Osteoblast (primary cell): Measurements from ENCODE around the gene LAMA5. TPM values are rescaled to one million over a fixed set of nuclear protein-coding genes. Genes with fewer than 3 reads are reported as not detected.

ENCODE experiments used
- DNase-seq: peaks from one replicate; pipeline ENCODE4 v3.0.0; 2011; ENCODE audit warnings: low spot score, mixed read lengths; ENCODE audit not compliant: insufficient read length; ENCODE audit errors: missing footprints
- H2AFZ ChIP-seq: 2 replicates; pipeline ENCODE4 v1.6.0; 2011; ENCODE audit warnings: mild to moderate bottlenecking, low read length
- H3K27ac ChIP-seq: 2 replicates; pipeline ENCODE4 v1.5.1; 2011; ENCODE audit warnings: mild to moderate bottlenecking, low read depth, low read length, moderate library complexity
- H3K27me3 ChIP-seq: 2 replicates; pipeline ENCODE4 v1.6.0; 2012; ENCODE audit warnings: mild to moderate bottlenecking, control low read depth, inconsistent platforms, low read length, moderate library complexity; ENCODE audit not compliant: insufficient read depth
- H3K36me3 ChIP-seq: 2 replicates; pipeline ENCODE4 v1.5.1; 2011; ENCODE audit warnings: mild to moderate bottlenecking, low read length, control low read depth, moderate library complexity; ENCODE audit not compliant: insufficient read depth
- H3K4me1 ChIP-seq: 2 replicates; pipeline ENCODE4 v1.5.1; 2011; ENCODE audit warnings: mild to moderate bottlenecking, low read length, control low read depth, moderate library complexity; ENCODE audit not compliant: insufficient read depth
- H3K4me2 ChIP-seq: 2 replicates; pipeline ENCODE4 v1.6.0; 2011; ENCODE audit warnings: mild to moderate bottlenecking, low read length; ENCODE audit not compliant: insufficient read depth
- H3K4me3 ChIP-seq: fragments of 200-600 bp; sonication (generic); 3 replicates; pipeline ENCODE4 v1.5.1; 2012; ENCODE audit warnings: mild to moderate bottlenecking, low read length, inconsistent platforms; ENCODE audit not compliant: insufficient read depth
- H3K79me2 ChIP-seq: 2 replicates; pipeline ENCODE4 v1.6.0; 2012; ENCODE audit warnings: mild to moderate bottlenecking, low read length, control low read depth, inconsistent platforms; ENCODE audit not compliant: insufficient read depth
- H3K9me3 ChIP-seq: 2 replicates; pipeline ENCODE4 v1.5.1; 2011; ENCODE audit warnings: low read depth, low read length, control low read depth
- H4K20me1 ChIP-seq: 2 replicates; pipeline ENCODE4 v1.6.0; 2012; ENCODE audit warnings: mild to moderate bottlenecking, low read length, control low read depth; ENCODE audit not compliant: insufficient read depth
- total RNA-seq: library from RNA; depleted of rRNA; stranded (reverse); fragments of >200 nt; gene quantifications from 2 replicates; pipeline ENCODE4 v1.2.3, GENCODE V29; 2012
- TF ChIP-seq, protein P1 (sequence below): IDR thresholded peaks from 2 replicates; pipeline ENCODE4 v1.5.1; 2011; ENCODE audit warnings: mild to moderate bottlenecking, low read depth, low read length, moderate library complexity; ENCODE audit errors: extremely low read depth

LAMA5 gene
- total RNA-seq, 1 donor, result 2.2 TPM

DNA sequence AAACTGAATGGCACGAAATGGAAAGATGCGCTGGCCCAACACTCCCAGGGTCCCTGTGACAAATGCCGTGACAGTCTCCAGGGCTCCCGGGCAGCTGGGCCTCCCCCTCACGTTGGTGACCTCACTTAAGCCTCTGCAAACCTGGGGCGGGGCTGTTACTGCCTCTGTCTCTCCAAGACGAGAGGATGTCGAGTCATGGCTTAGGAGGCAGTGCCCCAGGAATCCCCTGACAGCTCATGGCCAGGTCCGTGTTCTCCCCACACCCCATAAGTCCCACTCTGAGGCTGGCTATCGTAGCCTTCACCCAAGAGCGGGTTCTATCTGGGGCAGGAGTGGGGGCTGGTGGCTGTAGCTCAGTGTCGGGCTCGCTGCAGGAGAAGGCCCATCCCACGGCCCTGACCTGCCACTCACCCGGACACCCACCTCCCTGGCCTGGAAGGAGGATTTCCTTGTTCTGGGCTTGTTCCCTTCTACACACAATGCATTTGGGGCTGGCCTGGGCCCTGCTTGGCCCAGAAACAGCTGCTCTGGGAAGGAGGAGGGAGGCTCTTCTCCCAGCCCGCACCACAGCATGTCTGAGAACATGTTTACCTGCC lies 14.2 kb upstream of the LAMA5 start:
- no peak overlapping the region for H2AFZ ChIP-seq
- peaks cover 3% of the 10 kb centered on the region for H4K20me1 ChIP-seq
- H3K9me3 ChIP-seq, result no peaks in the 10 kb centered on the region
- H3K4me1 ChIP-seq, result peaks cover 21% of the 10 kb centered on the region
- peak overlapping the region; percentile 59 for H3K27ac ChIP-seq
- H3K36me3 ChIP-seq, result peaks cover 10% of the 10 kb centered on the region
- peaks cover 27% of the 10 kb centered on the region for H3K79me2 ChIP-seq
- TF ChIP-seq, protein P1, sequence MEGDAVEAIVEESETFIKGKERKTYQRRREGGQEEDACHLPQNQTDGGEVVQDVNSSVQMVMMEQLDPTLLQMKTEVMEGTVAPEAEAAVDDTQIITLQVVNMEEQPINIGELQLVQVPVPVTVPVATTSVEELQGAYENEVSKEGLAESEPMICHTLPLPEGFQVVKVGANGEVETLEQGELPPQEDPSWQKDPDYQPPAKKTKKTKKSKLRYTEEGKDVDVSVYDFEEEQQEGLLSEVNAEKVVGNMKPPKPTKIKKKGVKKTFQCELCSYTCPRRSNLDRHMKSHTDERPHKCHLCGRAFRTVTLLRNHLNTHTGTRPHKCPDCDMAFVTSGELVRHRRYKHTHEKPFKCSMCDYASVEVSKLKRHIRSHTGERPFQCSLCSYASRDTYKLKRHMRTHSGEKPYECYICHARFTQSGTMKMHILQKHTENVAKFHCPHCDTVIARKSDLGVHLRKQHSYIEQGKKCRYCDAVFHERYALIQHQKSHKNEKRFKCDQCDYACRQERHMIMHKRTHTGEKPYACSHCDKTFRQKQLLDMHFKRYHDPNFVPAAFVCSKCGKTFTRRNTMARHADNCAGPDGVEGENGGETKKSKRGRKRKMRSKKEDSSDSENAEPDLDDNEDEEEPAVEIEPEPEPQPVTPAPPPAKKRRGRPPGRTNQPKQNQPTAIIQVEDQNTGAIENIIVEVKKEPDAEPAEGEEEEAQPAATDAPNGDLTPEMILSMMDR, result no peak
- no peak overlapping the region for H3K4me3 ChIP-seq
- peak overlapping the region; percentile 44 for H3K4me2 ChIP-seq
- DNase-seq, result no peak
- H3K27me3 ChIP-seq, result no peaks in the 10 kb centered on the region

DNA sequence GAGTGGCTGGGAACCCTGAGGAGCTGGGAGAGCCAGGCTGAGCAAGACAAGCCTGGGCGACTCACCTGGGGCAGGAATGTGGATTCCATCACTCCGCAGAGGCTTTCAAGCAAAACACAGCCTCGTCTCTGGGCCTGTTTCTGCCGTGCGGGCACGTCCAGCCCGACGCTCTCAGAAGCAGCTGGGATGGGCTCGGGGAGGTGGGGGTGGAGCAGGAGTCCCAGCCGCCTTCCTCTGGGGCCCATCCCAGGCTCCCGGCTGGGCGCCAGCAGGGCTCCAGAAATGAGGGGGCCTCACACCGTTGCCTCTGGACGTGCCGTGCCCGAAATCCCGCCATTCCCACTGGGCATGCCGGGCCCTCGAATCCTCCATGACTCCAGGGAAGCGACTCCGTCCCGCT lies 11.1 kb upstream of the LAMA5 start:
- no peak overlapping the region for H3K27ac ChIP-seq
- H2AFZ ChIP-seq, result no peak overlapping the region
- no peak overlapping the region for H3K4me2 ChIP-seq
- no peaks in the 10 kb centered on the region for H4K20me1 ChIP-seq
- H3K27me3 ChIP-seq, result peaks cover 9% of the 10 kb centered on the region
- TF ChIP-seq, protein P1, result no peak
- DNase-seq, result no peak
- H3K9me3 ChIP-seq, result no peaks in the 10 kb centered on the region
- H3K4me3 ChIP-seq, result no peak overlapping the region
- peaks cover 12% of the 10 kb centered on the region for H3K4me1 ChIP-seq
- peaks cover 10% of the 10 kb centered on the region for H3K36me3 ChIP-seq
- peaks cover 10% of the 10 kb centered on the region for H3K79me2 ChIP-seq

DNA sequence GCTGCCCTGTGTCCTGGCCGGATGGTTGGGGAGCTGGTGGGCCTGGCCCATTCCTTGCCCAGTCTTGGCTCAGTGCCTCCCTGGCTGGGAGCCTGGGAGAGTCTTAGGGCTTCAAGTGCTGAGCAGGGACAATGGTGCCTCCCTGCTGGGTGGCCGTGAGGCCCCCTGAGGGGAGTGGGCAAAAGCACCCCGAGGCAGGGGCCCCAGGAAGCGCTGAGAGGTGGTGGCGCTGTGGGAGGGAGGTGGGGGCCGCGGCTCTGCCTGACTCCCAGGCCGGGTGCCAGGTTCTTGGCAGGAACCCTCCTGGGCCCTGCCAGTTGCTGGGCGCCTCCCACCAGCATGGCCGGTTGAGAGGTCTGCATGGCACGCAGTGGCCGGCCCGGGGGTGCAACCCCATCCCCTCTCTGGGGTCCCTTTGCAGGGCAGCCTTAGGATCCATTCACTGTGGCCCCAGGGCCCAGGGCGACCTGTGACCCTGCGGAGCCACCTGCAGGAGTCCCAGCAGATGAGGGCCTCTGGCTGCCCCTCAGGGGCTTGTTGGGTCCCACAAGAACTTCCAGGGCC lies 10.6 kb upstream of the LAMA5 start:
- no peak overlapping the region for H3K27ac ChIP-seq

DNA sequence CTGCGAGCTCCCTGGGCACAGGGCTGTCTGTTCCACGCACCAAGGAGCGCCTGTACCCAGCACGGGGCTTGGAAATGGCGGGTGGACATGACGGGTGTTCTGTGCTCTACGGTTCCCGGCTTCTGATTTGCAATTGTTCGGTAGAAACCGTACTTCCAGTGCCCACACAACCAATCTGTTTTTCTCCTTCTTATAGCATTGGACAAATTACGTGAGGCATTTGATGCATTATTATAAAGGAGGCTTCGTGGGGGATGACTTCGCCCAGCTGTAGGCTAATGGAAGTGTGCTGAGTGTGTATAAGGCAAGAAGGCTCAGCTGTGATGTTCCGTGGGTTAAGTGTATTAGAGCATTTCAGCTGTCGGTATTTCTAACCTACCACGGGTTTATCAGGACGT lies 10.0 kb upstream of the LAMA5 start:
- H3K4me2 ChIP-seq, result no peak overlapping the region

More for the DNA sequence above, 10.6 kb upstream of the LAMA5 start:
- no peak overlapping the region for H3K4me2 ChIP-seq
- no peak overlapping the region for H2AFZ ChIP-seq
- DNase-seq, result no peak
- H3K4me1 ChIP-seq, result peaks cover 12% of the 10 kb centered on the region
- TF ChIP-seq, protein P1, result no peak
- H4K20me1 ChIP-seq, result no peaks in the 10 kb centered on the region
- peaks cover 10% of the 10 kb centered on the region for H3K79me2 ChIP-seq
- H3K4me3 ChIP-seq, result no peak overlapping the region
- H3K9me3 ChIP-seq, result no peaks in the 10 kb centered on the region
- H3K27me3 ChIP-seq, result peaks cover 9% of the 10 kb centered on the region
- peaks cover 10% of the 10 kb centered on the region for H3K36me3 ChIP-seq

More for the DNA sequence above, 10.0 kb upstream of the LAMA5 start:
- peaks cover 12% of the 10 kb centered on the region for H3K4me1 ChIP-seq
- H3K4me3 ChIP-seq, result no peak overlapping the region
- DNase-seq, result no peak
- TF ChIP-seq, protein P1, result no peak
- peaks cover 7% of the 10 kb centered on the region for H3K36me3 ChIP-seq
- H4K20me1 ChIP-seq, result no peaks in the 10 kb centered on the region
- H3K79me2 ChIP-seq, result peaks cover 6% of the 10 kb centered on the region
- H3K27me3 ChIP-seq, result peaks cover 9% of the 10 kb centered on the region
- H3K9me3 ChIP-seq, result no peaks in the 10 kb centered on the region
- H3K27ac ChIP-seq, result no peak overlapping the region
- no peak overlapping the region for H2AFZ ChIP-seq
